GM21447 (cell line): Measurements from ENCODE around the gene NUP88.
A peak's percentile ranks its signal among the peaks of the same experiment; 100 is the strongest.
"Not testable (repeated sequence)": the region's sequence is repeated elsewhere in the genome, so short reads cannot be mapped to it uniquely, and the experiment has no call there.

Experiments used
- ATAC-seq: cut with Tn5 transposase; IDR thresholded peaks from one replicate; pipeline ENCODE4 v1.9.1; 2021; ENCODE audit not compliant: unreplicated experiment

NUP88 gene

GRCh38 chr17:5419356-5419958, at the start of gene NUP88:
Gene NUP88 (minus strand): TSS chr17:5419662. CDS start chr17:5419650, 12 bp downstream.
- peak; percentile 73 for ATAC-seq

DNA sequence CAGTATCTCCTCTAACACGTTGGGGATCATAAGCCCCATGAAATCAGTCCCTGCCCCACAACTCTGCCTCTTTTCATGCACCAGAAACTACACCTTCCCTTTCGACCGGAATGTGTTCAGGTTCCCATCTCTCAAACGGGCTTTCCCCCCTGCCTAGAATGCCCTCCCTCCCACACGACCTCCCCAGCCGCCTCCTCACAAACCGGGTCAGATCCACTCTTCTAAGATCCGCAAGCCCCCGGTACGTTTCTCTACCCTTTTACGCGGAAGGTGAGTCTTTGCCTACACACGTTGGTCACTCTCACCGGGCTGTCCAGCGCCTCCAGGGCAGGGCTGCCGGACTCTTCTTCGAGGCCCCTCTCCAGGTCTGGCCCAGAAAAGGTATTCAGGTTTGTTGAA, 48.6 kb upstream of the NUP88 start:
- no peak for ATAC-seq

DNA sequence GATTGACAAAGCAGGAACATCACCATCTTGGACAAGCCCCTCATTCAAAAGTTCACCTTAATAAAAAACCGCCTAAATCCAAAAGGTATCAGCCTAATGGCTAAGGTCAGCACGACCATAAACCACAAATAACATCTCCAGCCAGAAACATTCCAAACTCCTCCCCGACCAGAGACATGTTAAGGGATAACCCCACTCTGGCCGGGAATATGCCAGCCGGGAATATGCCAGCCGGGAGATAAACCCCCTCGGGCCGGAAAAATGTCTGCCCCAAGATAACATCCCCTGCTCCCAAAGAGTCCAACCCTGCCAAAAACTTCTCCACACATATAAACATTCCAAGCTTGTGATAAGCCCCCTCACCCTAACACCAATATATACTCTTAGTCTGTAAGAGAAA, 48.0 kb upstream of the NUP88 start:
- no peak for ATAC-seq

GRCh38 chr17:5466295-5466694, 46.8 kb upstream of the NUP88 start:
- ATAC-seq: no peak

- ATAC-seq: no peak
These were observed 45.5 kb upstream of the NUP88 start for GRCh38 chr17:5464717-5465507.

- no peak for ATAC-seq
These were observed 27.3 kb upstream of the NUP88 start for GRCh38 chr17:5446786-5447185.

DNA sequence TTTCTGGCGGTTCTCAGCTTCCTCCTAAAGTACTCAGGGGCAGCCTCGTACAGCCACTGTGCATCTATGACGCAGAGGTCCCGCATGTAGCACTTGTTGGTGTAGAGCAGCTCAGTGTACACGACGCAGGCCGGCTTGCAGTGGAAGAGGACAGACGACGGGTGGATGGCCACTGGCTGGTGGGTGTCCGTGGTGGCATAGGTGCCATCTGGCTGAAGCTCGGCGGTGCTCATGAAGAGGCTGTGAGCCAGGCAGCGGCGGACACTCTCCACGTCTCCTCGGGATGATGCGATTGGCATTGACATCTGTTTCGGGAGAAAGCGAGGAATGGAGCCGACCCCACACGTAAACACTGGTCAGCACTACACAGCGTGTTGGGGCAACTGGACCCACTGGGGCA, 24.7 kb upstream of the NUP88 start:
- ATAC-seq: no peak

DNA sequence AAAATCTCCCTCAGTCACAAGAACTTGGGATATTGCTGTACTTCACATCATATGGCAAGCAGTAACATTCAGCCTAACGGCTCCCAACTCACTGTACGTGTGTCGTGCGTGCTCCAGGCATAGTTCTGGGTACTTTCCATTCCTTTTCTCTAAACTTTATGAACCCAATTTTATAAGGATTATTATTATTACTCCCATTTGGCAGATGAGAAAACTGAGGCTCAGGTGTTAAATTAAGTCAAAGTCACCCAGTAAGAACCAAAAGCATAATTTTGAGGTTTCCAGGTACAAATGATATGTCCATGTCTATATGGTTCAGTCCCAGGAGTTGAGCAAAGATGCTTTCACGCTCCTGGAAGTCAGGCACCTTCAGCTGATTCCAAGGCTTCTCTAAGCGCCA, 24.3 kb upstream of the NUP88 start:
- no peak for ATAC-seq

GRCh38 chr17:5439446-5439764, 19.9 kb upstream of the NUP88 start:
- ATAC-seq: no peak

DNA sequence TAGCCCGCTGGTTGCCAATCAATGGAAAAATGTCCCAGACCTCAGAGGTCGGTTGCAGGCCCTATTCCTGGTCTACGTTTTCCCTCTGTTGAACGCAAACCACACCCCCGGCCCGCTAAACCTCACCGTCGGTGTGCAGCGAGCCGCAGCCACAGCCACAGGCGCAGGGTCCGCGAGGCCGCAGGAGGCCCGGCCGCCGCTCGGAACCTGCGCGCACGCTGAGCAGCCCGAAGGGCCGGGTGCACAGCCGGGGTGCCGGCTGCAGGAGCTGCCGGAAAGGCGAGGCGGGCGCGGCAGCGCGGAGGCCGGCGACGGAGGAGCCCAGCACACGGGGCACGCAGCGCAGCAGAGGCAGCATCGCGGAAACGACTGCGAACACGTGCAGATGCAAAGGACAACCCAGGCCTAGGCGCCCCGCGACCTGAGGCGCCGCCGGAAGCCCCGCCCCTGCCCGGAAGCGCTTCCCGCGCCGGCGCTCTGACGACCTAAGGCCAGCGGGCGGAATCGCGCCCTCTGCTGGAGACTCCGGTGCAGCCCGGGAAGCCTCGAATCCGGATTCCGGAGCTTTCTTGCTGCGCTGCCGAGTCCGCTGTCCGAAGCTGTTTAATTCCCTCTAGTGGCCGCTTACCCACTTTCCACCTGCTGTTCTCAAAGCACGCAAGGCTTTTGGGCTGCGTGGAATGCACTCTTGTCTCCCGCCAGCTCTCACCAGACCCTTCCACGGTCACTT, 19.4 kb upstream of the NUP88 start, which contains the start of gene C1QBP:
Gene C1QBP (minus strand): TSS at position 440 of the 730 bp plus-strand sequence. CDS start 82 bp downstream, at position 358.
- ATAC-seq: peak; percentile 78

- ATAC-seq: no peak
These were observed 18.4 kb upstream of the NUP88 start for GRCh38 chr17:5437721-5438317.

DNA sequence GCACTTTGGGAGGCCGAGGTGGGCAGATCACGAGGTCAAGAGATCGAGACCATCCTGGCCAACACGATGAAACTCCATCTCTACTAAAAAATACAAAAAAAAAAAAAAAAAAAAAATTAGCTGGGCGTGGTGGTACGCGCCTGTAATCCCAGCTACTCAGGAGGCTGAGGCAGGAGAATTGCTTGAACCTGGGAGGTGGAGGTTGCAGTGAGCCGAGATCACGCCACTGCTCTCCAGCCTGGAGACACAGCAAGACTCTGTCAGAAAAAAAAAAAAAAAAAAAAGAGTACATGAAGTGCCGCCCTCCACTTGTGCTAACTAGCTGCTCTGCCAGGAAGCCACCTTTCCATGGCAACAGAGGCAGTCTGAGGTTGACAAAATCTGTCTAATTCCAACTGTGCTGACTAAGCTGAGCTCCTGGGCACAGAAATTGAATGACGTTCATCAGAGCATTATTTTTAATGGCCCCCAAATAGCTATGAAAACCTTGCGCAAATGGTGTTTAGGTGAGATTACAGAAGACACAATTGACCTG, 16.4 kb upstream of the NUP88 start:
- not testable (repeated sequence) for ATAC-seq

- no peak for ATAC-seq
These were observed 15.5 kb upstream of the NUP88 start for GRCh38 chr17:5434984-5435383.

GRCh38 chr17:5431949-5432556, 12.6 kb upstream of the NUP88 start:
- ATAC-seq: no peak

DNA sequence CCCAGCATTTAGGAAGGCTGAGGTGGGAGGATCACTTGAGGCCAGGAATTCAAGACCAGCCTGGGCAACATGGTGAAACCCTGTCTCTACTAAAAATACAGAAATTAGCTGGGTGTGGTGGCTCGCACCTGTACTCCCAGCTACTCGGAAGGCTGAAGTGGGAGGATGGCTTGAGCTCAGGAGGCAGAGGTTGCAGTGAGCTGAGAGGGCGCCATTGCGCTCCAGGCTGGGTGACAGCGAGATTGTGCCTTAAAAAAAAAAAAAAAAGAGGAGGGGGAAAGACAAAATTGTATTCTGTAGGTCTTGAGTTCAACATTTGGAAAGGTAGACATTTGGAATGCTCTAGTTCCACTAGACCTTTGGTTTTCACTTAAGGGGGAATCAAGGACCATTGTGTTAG, 11.8 kb upstream of the NUP88 start:
- not testable (repeated sequence) for ATAC-seq

DNA sequence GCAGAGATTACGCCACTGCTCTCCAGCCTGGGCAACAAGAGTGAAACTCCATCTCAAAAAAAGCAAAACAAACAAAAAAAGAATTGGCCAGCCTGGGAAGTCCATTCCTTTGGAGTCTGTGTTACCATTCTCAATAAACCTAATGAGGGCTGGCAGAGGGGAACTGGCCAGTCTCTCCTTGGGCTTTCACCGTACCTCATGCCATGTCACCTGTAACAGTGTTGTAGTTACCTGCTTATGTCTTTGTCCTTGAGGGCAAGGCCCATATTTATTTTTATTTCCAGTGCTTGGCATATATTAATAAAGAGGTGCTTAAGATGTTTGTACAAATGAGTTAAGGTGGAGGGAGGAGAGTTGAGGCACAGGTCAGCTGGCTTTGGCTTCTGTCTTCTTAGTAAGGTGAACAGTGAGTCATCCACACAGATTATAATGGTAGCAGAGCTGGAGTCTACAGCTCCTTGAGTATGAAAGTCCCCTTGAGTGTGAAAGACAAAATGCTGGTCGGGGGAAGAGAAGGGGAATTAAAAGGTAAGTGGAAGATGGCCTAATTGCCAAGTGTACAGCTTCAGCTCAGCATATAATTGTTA, 11.0 kb upstream of the NUP88 start:
- ATAC-seq: no peak

GRCh38 chr17:5429191-5429887, 9.9 kb upstream of the NUP88 start:
- no peak for ATAC-seq

GRCh38 chr17:5425826-5426225, 6.4 kb upstream of the NUP88 start:
- ATAC-seq: no peak

GRCh38 chr17:5424909-5425308, 5.4 kb upstream of the NUP88 start:
- no peak for ATAC-seq

- ATAC-seq: no peak
These were observed 3.0 kb upstream of the NUP88 start for GRCh38 chr17:5422505-5422904.
